ENCODE data around the gene SMG6. TPM values are rescaled to one million over a fixed set of nuclear protein-coding genes. Genes with fewer than 3 reads are reported as not detected.

Gene SMG6
- 5.9 TPM for polyA plus RNA-seq

- Mint-ChIP-seq H3K27me3 (no peaks in the 10 kb centered on the region), H3K9me3 (no peaks in the 10 kb centered on the region), H3K4me3 (peak within 1 kb of the TSS; percentile 89 to 94 (median 91)), H3K4me1 (peaks cover 3 to 19% (median 13%) of the 10 kb centered on the region in 3 donors), H3K36me3 (peaks cover 3% of the 10 kb centered on the region), H3K27ac (peak within 1 kb of the TSS; percentile 82 to 98 (median 93))
These were observed at the start of gene SMG6, which contains the start of gene SRR for GRCh38 chr17:2303204-2304188. Gene SMG6 (minus strand): TSS chr17:2303785. CDS start chr17:2303720, 65 bp downstream. Gene SRR (plus strand): TSS chr17:2303950. CDS start chr17:2315561, 11,611 bp downstream.

GRCh38 chr17:2351269-2351668, 47.7 kb upstream of the SMG6 start:
- Mint-ChIP-seq H3K4me3 (no peak overlapping the region), H3K27me3 (no peaks in the 10 kb centered on the region), H3K4me1 (peaks cover 0 to 9% (median 6%) of the 10 kb centered on the region in 3 donors), H3K27ac (no peak overlapping the region), H3K9me3 (no peaks in the 10 kb centered on the region), H3K36me3 (peaks cover 4% of the 10 kb centered on the region)

GRCh38 chr17:2347805-2348685, 44.5 kb upstream of the SMG6 start:
- Mint-ChIP-seq H3K36me3 (peaks cover 6% of the 10 kb centered on the region), H3K4me3 (no peak overlapping the region), H3K27ac (no peak overlapping the region), H3K4me1 (peaks cover 0 to 3% (median 2%) of the 10 kb centered on the region in 3 donors), H3K27me3 (no peaks in the 10 kb centered on the region), H3K9me3 (no peaks in the 10 kb centered on the region)

GRCh38 chr17:2346475-2346874, 42.9 kb upstream of the SMG6 start:
- Mint-ChIP-seq H3K27me3 (no peaks in the 10 kb centered on the region), H3K27ac (peak overlapping the region in 1 of 3 donors; percentile 73), H3K9me3 (no peaks in the 10 kb centered on the region), H3K36me3 (peaks cover 6% of the 10 kb centered on the region), H3K4me1 (peaks cover 0 to 3% (median 1%) of the 10 kb centered on the region in 3 donors), H3K4me3 (no peak overlapping the region)

GRCh38 chr17:2344528-2344927, 40.9 kb upstream of the SMG6 start:
- Mint-ChIP-seq H3K36me3 (peaks cover 4% of the 10 kb centered on the region), H3K4me1 (peaks cover 1 to 4% (median 2%) of the 10 kb centered on the region in 3 donors), H3K4me3 (no peak overlapping the region), H3K9me3 (no peaks in the 10 kb centered on the region), H3K27me3 (no peaks in the 10 kb centered on the region), H3K27ac (no peak overlapping the region)

GRCh38 chr17:2343421-2343820, 39.8 kb upstream of the SMG6 start:
- Mint-ChIP-seq H3K9me3 (no peaks in the 10 kb centered on the region), H3K27me3 (no peaks in the 10 kb centered on the region), H3K4me1 (peaks cover 3 to 4% (median 3%) of the 10 kb centered on the region in 3 donors), H3K4me3 (peak overlapping the region in 1 of 4 donors; percentile 35), H3K36me3 (peaks cover 3% of the 10 kb centered on the region), H3K27ac (no peak overlapping the region)

GRCh38 chr17:2338315-2338657, 34.7 kb upstream of the SMG6 start:
- no peaks in the 10 kb centered on the region for H3K9me3 Mint-ChIP-seq
- H3K27ac Mint-ChIP-seq = peak overlapping the region; percentile 56 to 93 (median 71)
- H3K36me3 Mint-ChIP-seq = peaks cover 1% of the 10 kb centered on the region
- peaks cover 14 to 23% (median 17%) of the 10 kb centered on the region in 3 donors for H3K4me1 Mint-ChIP-seq
- no peaks in the 10 kb centered on the region for H3K27me3 Mint-ChIP-seq
- H3K4me3 Mint-ChIP-seq = peak overlapping the region; percentile 81 to 96 (median 93)

GRCh38 chr17:2337544-2338314, 34.1 kb upstream of the SMG6 start:
- Mint-ChIP-seq H3K9me3 (no peaks in the 10 kb centered on the region), H3K27me3 (no peaks in the 10 kb centered on the region), H3K36me3 (peaks cover 1% of the 10 kb centered on the region), H3K27ac (peak overlapping the region in 2 of 3 donors; percentile 56 to 93), H3K4me3 (peak overlapping the region; percentile 91 to 97 (median 96)), H3K4me1 (peaks cover 14 to 23% (median 17%) of the 10 kb centered on the region in 3 donors)

GRCh38 chr17:2336852-2337543, 33.4 kb upstream of the SMG6 start, which contains the start of gene SGSM2:
Gene SGSM2 (plus strand): TSS chr17:2337501. CDS start chr17:2337689, 188 bp downstream.
- Mint-ChIP-seq H3K4me1 (peaks cover 14 to 23% (median 17%) of the 10 kb centered on the region in 3 donors), H3K27me3 (no peaks in the 10 kb centered on the region), H3K27ac (peak within 1 kb of the TSS; percentile 85 to 95 (median 94)), H3K9me3 (no peaks in the 10 kb centered on the region), H3K36me3 (peaks cover 1% of the 10 kb centered on the region), H3K4me3 (peak within 1 kb of the TSS; percentile 96 to 99 (median 98))

- Mint-ChIP-seq H3K4me1 (peaks cover 13 to 23% (median 17%) of the 10 kb centered on the region in 3 donors), H3K27me3 (no peaks in the 10 kb centered on the region), H3K27ac (peak within 1 kb of the TSS; percentile 85 to 95 (median 94)), H3K4me3 (peak within 1 kb of the TSS; percentile 92 to 99 (median 98)), H3K36me3 (peaks cover 1% of the 10 kb centered on the region), H3K9me3 (no peaks in the 10 kb centered on the region)
These were observed 32.7 kb upstream of the SMG6 start, which contains the start of gene TSR1 for GRCh38 chr17:2336215-2336851. Gene TSR1 (minus strand): TSS chr17:2336457. CDS start chr17:2336427, 30 bp downstream.

- Mint-ChIP-seq H3K9me3 (no peaks in the 10 kb centered on the region), H3K36me3 (peaks cover 1% of the 10 kb centered on the region), H3K27ac (peak overlapping the region; percentile 85 to 95 (median 94)), H3K4me3 (peak overlapping the region; percentile 92 to 99 (median 98)), H3K4me1 (peaks cover 13 to 23% (median 17%) of the 10 kb centered on the region in 3 donors), H3K27me3 (no peaks in the 10 kb centered on the region)
These were observed 32.2 kb upstream of the SMG6 start for GRCh38 chr17:2335726-2336214.

GRCh38 chr17:2331303-2331702, 27.7 kb upstream of the SMG6 start:
- H3K27me3 Mint-ChIP-seq = no peaks in the 10 kb centered on the region
- H3K9me3 Mint-ChIP-seq = no peaks in the 10 kb centered on the region
- no peak overlapping the region for H3K4me3 Mint-ChIP-seq
- no peak overlapping the region for H3K27ac Mint-ChIP-seq
- H3K4me1 Mint-ChIP-seq = peaks cover 11 to 20% (median 13%) of the 10 kb centered on the region in 3 donors
- peaks cover 1% of the 10 kb centered on the region for H3K36me3 Mint-ChIP-seq
